ENCODE data around the gene EIF2AK2.

DNA sequence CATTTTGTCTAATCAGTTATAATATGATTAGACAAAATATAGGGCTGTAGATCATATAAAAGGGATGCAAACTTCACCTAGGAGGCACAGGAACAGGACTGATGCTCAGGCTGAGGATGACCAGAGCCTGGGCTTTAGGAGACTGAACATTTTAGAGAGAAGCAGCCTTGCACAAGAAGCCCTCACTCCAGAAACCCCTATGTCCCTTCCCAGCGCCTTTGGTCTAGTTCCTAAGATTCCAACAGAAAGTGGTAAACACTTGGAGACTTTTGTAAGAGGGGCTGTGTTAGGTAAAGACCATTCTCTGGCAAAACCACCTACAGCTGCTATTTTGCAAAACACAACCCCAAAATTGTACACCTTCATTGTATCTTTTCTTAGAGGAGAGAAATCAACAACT is 39.2 kb downstream of the EIF2AK2 start:
- no peak for TF ChIP-seq CTCF (conservative IDR thresholded peaks at IDR 0.05; ENCODE audit: low read length)
- no peak for TF ChIP-seq EZH2phosphoT487 (IDR thresholded peaks at IDR 0.05; ENCODE audit: borderline replicate concordance)
